Astrocyte (in vitro differentiated cells and primary cell): Measurements from ENCODE around the gene NUP93. TPM values are rescaled to one million over a fixed set of nuclear protein-coding genes. Genes with fewer than 3 reads are reported as not detected.
"Not testable (repeated sequence)": the region's sequence is repeated elsewhere in the genome, so short reads cannot be mapped to it uniquely, and the experiment has no call there.

Experiments
- DNase-seq: peaks from one replicate; pipeline ENCODE4 v3.0.0-alpha.2; 2010; ENCODE audit warnings: low read depth
- FAIRE-seq: peaks from 2 replicates; lab custom pipeline; 2011; peaks lifted over from hg19 to GRCh38; lab: Jason Lieb, UNC
- H2AFZ ChIP-seq: 2 replicates; pipeline ENCODE4 v1.6.0; 2012; ENCODE audit warnings: low read depth, low read length, inconsistent platforms
- H3K27ac ChIP-seq: 2 replicates; pipeline ENCODE4 v1.5.1; 2011; ENCODE audit warnings: low read depth, low read length, inconsistent platforms
- H3K27me3 ChIP-seq: 2 replicates; pipeline ENCODE4 v1.6.0; 2011; ENCODE audit warnings: low read length, inconsistent platforms; ENCODE audit not compliant: insufficient read depth
- H3K36me3 ChIP-seq: 2 replicates; pipeline ENCODE4 v1.5.1; 2011; ENCODE audit warnings: low read length, inconsistent platforms; ENCODE audit not compliant: insufficient read depth
- H3K4me1 ChIP-seq: 2 replicates; pipeline ENCODE4 v1.5.1; 2011; ENCODE audit warnings: low read length, inconsistent platforms; ENCODE audit not compliant: insufficient read depth
- H3K4me2 ChIP-seq: 2 replicates; pipeline ENCODE4 v1.6.0; 2012; ENCODE audit warnings: low read length, inconsistent platforms
- H3K4me3 ChIP-seq: 2 replicates; pipeline ENCODE4 v1.5.1; 2011; ENCODE audit warnings: low read depth, mild to moderate bottlenecking, low read length, inconsistent platforms; ENCODE audit not compliant: insufficient read depth
- H3K79me2 ChIP-seq: 2 replicates; pipeline ENCODE4 v1.6.0; 2012; ENCODE audit warnings: mild to moderate bottlenecking, low read length, inconsistent platforms; ENCODE audit not compliant: insufficient read depth
- H3K9ac ChIP-seq: 2 replicates; pipeline ENCODE4 v1.6.0; 2012; ENCODE audit warnings: mild to moderate bottlenecking, low read length, inconsistent platforms
- H3K9me3 ChIP-seq: 2 replicates; pipeline ENCODE4 v1.5.1; 2012; ENCODE audit warnings: low read depth, mild to moderate bottlenecking, low read length, inconsistent platforms; ENCODE audit not compliant: insufficient read depth
- H4K20me1 ChIP-seq: 2 replicates; pipeline ENCODE4 v1.6.0; 2012; ENCODE audit warnings: low read length, inconsistent platforms; ENCODE audit not compliant: insufficient read depth
- H3K27ac Mint-ChIP-seq: one replicate; pipeline ENCODE4 v1.8.0; 2021; ENCODE audit warnings: mild to moderate bottlenecking, mixed read lengths; ENCODE audit not compliant: unreplicated experiment
- H3K27me3 Mint-ChIP-seq: one replicate; pipeline ENCODE4 v1.8.0; 2021; ENCODE audit warnings: low read depth, mixed read lengths; ENCODE audit not compliant: unreplicated experiment
- H3K36me3 Mint-ChIP-seq: one replicate; pipeline ENCODE4 v1.8.0; 2021; ENCODE audit warnings: low read depth, mixed read lengths; ENCODE audit not compliant: unreplicated experiment
- H3K4me1 Mint-ChIP-seq: one replicate; pipeline ENCODE4 v1.8.0; 2021; ENCODE audit warnings: low read depth, mixed read lengths; ENCODE audit not compliant: unreplicated experiment
- H3K4me3 Mint-ChIP-seq: one replicate; pipeline ENCODE4 v1.8.0; 2021; ENCODE audit warnings: mild to moderate bottlenecking, moderate library complexity, mixed read lengths; ENCODE audit not compliant: unreplicated experiment
- H3K9me3 Mint-ChIP-seq: one replicate; pipeline ENCODE4 v1.8.0; 2021; ENCODE audit warnings: mild to moderate bottlenecking, mixed read lengths; ENCODE audit not compliant: unreplicated experiment
- EZH2 ChIP-seq: IDR thresholded peaks from 2 replicates; pipeline ENCODE4 v1.6.1; 2012; ENCODE audit warnings: mild to moderate bottlenecking, low read length, inconsistent platforms; ENCODE audit not compliant: insufficient read depth
- total RNA-seq: library from RNA; stranded (reverse); gene quantifications from 2 replicates; pipeline ENCODE4 v1.2.1, GENCODE V29; 2021
- TF ChIP-seq, protein P1 (sequence below): IDR thresholded peaks from 2 replicates; pipeline ENCODE4 v1.5.1; 2011; ENCODE audit warnings: low read depth, mild to moderate bottlenecking, inconsistent platforms, low read length, moderate library complexity; ENCODE audit not compliant: insufficient read depth

Gene NUP93
- total RNA-seq, 1 donor from 2014 or later: 89.3 TPM

DNA sequence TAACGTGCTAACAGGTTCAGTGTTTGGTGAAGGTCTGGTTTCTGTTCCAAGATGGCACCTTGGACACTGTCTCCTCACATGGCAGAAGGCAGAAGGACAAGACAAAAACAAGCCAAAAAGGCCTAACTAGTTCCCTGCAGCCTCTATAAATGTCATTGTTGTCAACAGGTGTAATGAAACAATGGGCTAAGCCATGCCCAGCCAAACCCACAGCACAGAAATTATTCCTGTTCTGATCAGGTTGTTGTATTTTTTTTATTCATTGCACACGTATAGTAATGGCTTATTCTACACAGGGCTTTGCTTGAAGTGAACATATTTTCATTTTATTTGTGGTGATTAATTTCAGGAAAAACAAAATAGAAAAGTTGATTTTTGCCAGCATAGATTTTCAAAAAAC lies 16.1 kb upstream of the NUP93 start:
- peak; percentile 29 for FAIRE-seq
- no peak overlapping the region for H3K4me3 ChIP-seq
- Mint-ChIP-seq H3K36me3 (no peaks in the 10 kb centered on the region), H3K27me3 (peaks cover 27% of the 10 kb centered on the region), H3K4me3 (no peak overlapping the region), H3K4me1 (no peaks in the 10 kb centered on the region), H3K27ac (no peak overlapping the region), H3K9me3 (no peaks in the 10 kb centered on the region)
- no peak for DNase-seq
- H3K27ac ChIP-seq: no peak overlapping the region
- no peaks in the 10 kb centered on the region for H3K9me3 ChIP-seq
- H3K27me3 ChIP-seq: no peaks in the 10 kb centered on the region
- H3K79me2 ChIP-seq: no peaks in the 10 kb centered on the region
- H3K9ac ChIP-seq: no peak overlapping the region
- no peak overlapping the region for H2AFZ ChIP-seq
- H3K4me1 ChIP-seq: no peaks in the 10 kb centered on the region
- no peak overlapping the region for H3K4me2 ChIP-seq
- H3K36me3 ChIP-seq: no peaks in the 10 kb centered on the region
- no peak for TF ChIP-seq EZH2
- TF ChIP-seq, protein P1, sequence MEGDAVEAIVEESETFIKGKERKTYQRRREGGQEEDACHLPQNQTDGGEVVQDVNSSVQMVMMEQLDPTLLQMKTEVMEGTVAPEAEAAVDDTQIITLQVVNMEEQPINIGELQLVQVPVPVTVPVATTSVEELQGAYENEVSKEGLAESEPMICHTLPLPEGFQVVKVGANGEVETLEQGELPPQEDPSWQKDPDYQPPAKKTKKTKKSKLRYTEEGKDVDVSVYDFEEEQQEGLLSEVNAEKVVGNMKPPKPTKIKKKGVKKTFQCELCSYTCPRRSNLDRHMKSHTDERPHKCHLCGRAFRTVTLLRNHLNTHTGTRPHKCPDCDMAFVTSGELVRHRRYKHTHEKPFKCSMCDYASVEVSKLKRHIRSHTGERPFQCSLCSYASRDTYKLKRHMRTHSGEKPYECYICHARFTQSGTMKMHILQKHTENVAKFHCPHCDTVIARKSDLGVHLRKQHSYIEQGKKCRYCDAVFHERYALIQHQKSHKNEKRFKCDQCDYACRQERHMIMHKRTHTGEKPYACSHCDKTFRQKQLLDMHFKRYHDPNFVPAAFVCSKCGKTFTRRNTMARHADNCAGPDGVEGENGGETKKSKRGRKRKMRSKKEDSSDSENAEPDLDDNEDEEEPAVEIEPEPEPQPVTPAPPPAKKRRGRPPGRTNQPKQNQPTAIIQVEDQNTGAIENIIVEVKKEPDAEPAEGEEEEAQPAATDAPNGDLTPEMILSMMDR: no peak
- no peaks in the 10 kb centered on the region for H4K20me1 ChIP-seq

DNA sequence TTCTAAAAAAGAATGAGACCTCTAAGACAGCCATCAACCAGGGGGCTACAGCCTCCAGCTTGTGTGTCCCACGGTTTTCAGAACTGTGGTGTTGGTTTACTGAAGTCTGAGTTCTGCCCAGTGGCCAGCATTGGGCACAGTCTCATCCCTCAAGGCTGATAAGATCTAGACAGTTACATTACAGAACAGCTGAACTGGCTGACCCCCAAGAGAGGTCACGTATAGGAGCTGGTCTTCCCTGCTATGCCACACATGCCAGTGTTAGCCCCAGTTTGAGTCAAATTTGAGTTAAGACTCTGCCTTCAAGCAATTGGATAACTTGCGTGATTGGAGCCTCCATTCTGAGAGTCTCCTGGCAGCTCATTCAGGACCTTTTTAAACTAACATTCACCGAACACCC lies 14.8 kb upstream of the NUP93 start:
- no peaks in the 10 kb centered on the region for H3K4me1 ChIP-seq
- H3K4me2 ChIP-seq: no peak overlapping the region
- no peaks in the 10 kb centered on the region for H3K36me3 ChIP-seq
- no peak overlapping the region for H2AFZ ChIP-seq
- Mint-ChIP-seq H3K4me3 (no peak overlapping the region), H3K4me1 (no peaks in the 10 kb centered on the region), H3K36me3 (no peaks in the 10 kb centered on the region), H3K27me3 (peaks cover 15% of the 10 kb centered on the region), H3K9me3 (no peaks in the 10 kb centered on the region), H3K27ac (no peak overlapping the region)
- DNase-seq (no peak), FAIRE-seq (no peak)
- H3K9ac ChIP-seq: no peak overlapping the region
- no peaks in the 10 kb centered on the region for H3K79me2 ChIP-seq
- no peaks in the 10 kb centered on the region for H3K27me3 ChIP-seq
- no peak overlapping the region for H3K4me3 ChIP-seq
- H3K9me3 ChIP-seq: no peaks in the 10 kb centered on the region
- H3K27ac ChIP-seq: no peak overlapping the region
- no peaks in the 10 kb centered on the region for H4K20me1 ChIP-seq
- TF ChIP-seq, protein P1: no peak
- no peak for TF ChIP-seq EZH2

DNA sequence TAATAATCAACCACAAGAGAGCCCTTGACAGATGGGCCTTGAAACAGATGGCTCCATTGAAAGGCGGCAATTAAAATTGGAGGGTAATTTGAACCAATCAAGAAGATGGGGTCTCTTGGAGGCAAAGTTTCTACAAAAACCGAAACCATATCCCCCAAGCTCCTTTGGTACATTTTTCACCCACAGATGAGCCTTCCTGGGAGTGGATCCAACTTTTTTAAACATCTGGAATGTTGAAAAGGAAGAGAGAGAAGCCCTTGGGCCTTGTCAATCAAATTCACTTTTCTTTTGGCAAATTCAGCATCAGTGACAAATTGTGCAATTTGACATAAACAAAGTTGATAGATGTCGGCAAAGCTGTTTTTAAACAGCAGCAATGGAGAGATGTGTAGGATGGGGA lies 13.2 kb upstream of the NUP93 start:
- Histone ChIP-seq H2AFZ (no peak overlapping the region), H3K9ac (no peak overlapping the region), H3K36me3 (no peaks in the 10 kb centered on the region), H3K27ac (no peak overlapping the region), H3K9me3 (no peaks in the 10 kb centered on the region), H3K4me3 (no peak overlapping the region), H3K27me3 (no peaks in the 10 kb centered on the region), H3K4me1 (no peaks in the 10 kb centered on the region), H3K4me2 (no peak overlapping the region), H3K79me2 (no peaks in the 10 kb centered on the region), H4K20me1 (no peaks in the 10 kb centered on the region)
- H3K36me3 Mint-ChIP-seq: no peaks in the 10 kb centered on the region
- no peak overlapping the region for H3K4me3 Mint-ChIP-seq
- no peak for DNase-seq
- peaks cover 13% of the 10 kb centered on the region for H3K27me3 Mint-ChIP-seq
- no peak for FAIRE-seq
- H3K27ac Mint-ChIP-seq: no peak overlapping the region
- TF ChIP-seq EZH2: no peak
- TF ChIP-seq, protein P1: no peak
- H3K9me3 Mint-ChIP-seq: no peaks in the 10 kb centered on the region
- H3K4me1 Mint-ChIP-seq: no peaks in the 10 kb centered on the region

DNA sequence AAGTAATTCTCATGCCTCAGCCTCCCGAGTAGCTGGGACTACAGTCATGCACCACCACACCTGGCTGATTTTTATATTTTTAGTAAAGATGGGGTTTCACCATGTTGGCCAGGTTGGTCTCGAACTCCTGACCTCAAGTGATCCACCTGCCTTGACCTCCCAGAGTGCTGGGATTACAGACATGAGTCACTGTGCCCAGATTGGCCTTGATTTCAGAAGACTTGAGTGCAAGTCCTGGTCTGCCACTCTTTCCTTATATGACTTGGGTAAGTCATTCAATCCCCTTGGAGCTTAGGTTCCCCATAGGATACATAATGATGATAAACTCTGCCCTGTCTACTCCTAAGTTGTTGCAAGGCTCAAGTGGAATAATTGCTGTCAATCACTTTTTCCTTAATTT lies 12.4 kb upstream of the NUP93 start:
- not testable (repeated sequence) for H3K9ac ChIP-seq, FAIRE-seq, H3K36me3 Mint-ChIP-seq, H3K4me1 ChIP-seq, H3K79me2 ChIP-seq, H3K4me1 Mint-ChIP-seq, DNase-seq, H3K9me3 ChIP-seq, H3K4me3 ChIP-seq, H3K4me2 ChIP-seq, H3K27me3 ChIP-seq, H3K4me3 Mint-ChIP-seq, H3K27ac Mint-ChIP-seq, H3K27ac ChIP-seq, H2AFZ ChIP-seq, H3K9me3 Mint-ChIP-seq, H4K20me1 ChIP-seq, H3K36me3 ChIP-seq
- H3K27me3 Mint-ChIP-seq: peaks cover 20% of the 10 kb centered on the region
